ENCODE results near the gene PFKL. TPM values are rescaled to one million over a fixed set of nuclear protein-coding genes. Genes with fewer than 3 reads are reported as not detected.

Gene PFKL
- total RNA-seq, 4 donors from 2014 or later = 185 to 288 (median 249) TPM

GRCh38 chr21:44258056-44258725 lies 41.7 kb upstream of the PFKL start:
- no peaks in the 10 kb centered on the region for H3K27me3 ChIP-seq
- TF ChIP-seq EP300 (IDR thresholded peaks at IDR 0.05; ENCODE audit: low read depth) = no peak
- no peak for TF ChIP-seq POLR2A (IDR thresholded peaks at IDR 0.05)
- no peak for TF ChIP-seq POLR2AphosphoS5 (IDR thresholded peaks at IDR 0.05)
- no peak for TF ChIP-seq CTCF (IDR thresholded peaks at IDR 0.05)
- in situ Hi-C loops (cut with MboI; ENCODE audit: low pct_ligation_motif_present in 1 of 4, low pct_unique_long_range_greater_than_20kb in 1 of 4, low sequenced_read_pairs in 3 of 4) (loop anchor here in 1 of 4 donors (25.0 kb wide), 3 partner anchors 104 to 221 kb away; partner anchors contain the start of genes LRRC3 and TRPM2), intact Hi-C loops (cut with DNase I; ENCODE audit: low total_unique reads) (no loop called here)
- H3K4me3 ChIP-seq = no peak overlapping the region
- no peak overlapping the region for H3K27ac ChIP-seq
- 92% methylated on average over 34 of the region's 34 CpGs; no CpG with 5 or more reads in 1 of the 2 donors for WGBS, 2 donors (ENCODE audit: low coverage in 1 of 2)
- no peak for DNase-seq
- no peaks in the 10 kb centered on the region for H3K4me1 ChIP-seq
- H3K9me3 ChIP-seq = no peaks in the 10 kb centered on the region
- no peaks in the 10 kb centered on the region for H3K36me3 ChIP-seq

GRCh38 chr21:44259082-44259705 lies 40.7 kb upstream of the PFKL start:
- no peak for DNase-seq
- Histone ChIP-seq H3K4me3 (no peak overlapping the region), H3K4me1 (no peaks in the 10 kb centered on the region), H3K36me3 (no peaks in the 10 kb centered on the region), H3K27me3 (no peaks in the 10 kb centered on the region), H3K9me3 (no peaks in the 10 kb centered on the region), H3K27ac (no peak overlapping the region)
- in situ Hi-C loops (cut with MboI; ENCODE audit: low pct_ligation_motif_present in 1 of 4, low pct_unique_long_range_greater_than_20kb in 1 of 4, low sequenced_read_pairs in 3 of 4) = loop anchor here in 1 of 4 donors (25.0 kb wide), 3 partner anchors 103 to 222 kb away; partner anchors contain the start of genes LRRC3 and TRPM2
- intact Hi-C loops (cut with DNase I; ENCODE audit: low total_unique reads) = no loop called here
- WGBS, 2 donors (ENCODE audit: low coverage in 1 of 2) = 86% methylated on average over 22 of the region's 22 CpGs; no CpG with 5 or more reads in 1 of the 2 donors
- TF ChIP-seq CTCF (IDR thresholded peaks at IDR 0.05) (no peak), EP300 (IDR thresholded peaks at IDR 0.05; ENCODE audit: low read depth) (no peak), POLR2A (IDR thresholded peaks at IDR 0.05) (no peak), POLR2AphosphoS5 (IDR thresholded peaks at IDR 0.05) (no peak)

GRCh38 chr21:44260066-44260465 lies 39.8 kb upstream of the PFKL start:
- intact Hi-C loops (cut with DNase I; ENCODE audit: low total_unique reads) = no loop called here

More at GRCh38 chr21:44260066-44260465, 39.8 kb upstream of the PFKL start:
- H3K27me3 ChIP-seq = no peaks in the 10 kb centered on the region
- DNase-seq = no peak
- H3K36me3 ChIP-seq = no peaks in the 10 kb centered on the region
- H3K4me3 ChIP-seq = no peak overlapping the region
- H3K4me1 ChIP-seq = no peaks in the 10 kb centered on the region
- no peak for TF ChIP-seq POLR2A (IDR thresholded peaks at IDR 0.05)
- no peak for TF ChIP-seq EP300 (IDR thresholded peaks at IDR 0.05; ENCODE audit: low read depth)
- no peak for TF ChIP-seq POLR2AphosphoS5 (IDR thresholded peaks at IDR 0.05)
- TF ChIP-seq CTCF (IDR thresholded peaks at IDR 0.05) = no peak
- no peak overlapping the region for H3K27ac ChIP-seq
- in situ Hi-C loops (cut with MboI; ENCODE audit: low pct_ligation_motif_present in 1 of 4, low pct_unique_long_range_greater_than_20kb in 1 of 4, low sequenced_read_pairs in 3 of 4) = loop anchor here in 1 of 4 donors (25.0 kb wide), 3 partner anchors 102 to 223 kb away; partner anchors contain the start of genes LRRC3 and TRPM2
- 59 to 65% methylated on average over 4 of the region's 4 CpGs for WGBS, 2 donors (ENCODE audit: low coverage in 1 of 2)
- no peaks in the 10 kb centered on the region for H3K9me3 ChIP-seq
